Activated T-cell treated with anti-CD3 and anti-CD28 coated beads, Interleukin-2, amount 50 U/mL, for 72 hours (primary cell): ENCODE measurements around the gene FBXO38. TPM values are rescaled to one million over a fixed set of nuclear protein-coding genes. Genes with fewer than 3 reads are reported as not detected.

Experiments used
- total RNA-seq, 2 donors: library from RNA; stranded (reverse); gene quantifications; one replicate each; pipeline ENCODE4 v1.2.3, GENCODE V29; 2022

The FBXO38 gene
- total RNA-seq, 2 donors from 2014 or later: 62.8 to 68.5 TPM

Other genes starting within 250 kb of the FBXO38 start
- not detected for gene SPINK14, start 215.4 kb upstream of the FBXO38 start, total RNA-seq
- gene SPINK6, start 180.9 kb upstream of the FBXO38 start, total RNA-seq: not detected
- not detected for gene MARCOL, start 145.4 kb upstream of the FBXO38 start, total RNA-seq
- gene SPINK13, start 115.2 kb upstream of the FBXO38 start, total RNA-seq: not detected
- gene SPINK7, start 71.5 kb upstream of the FBXO38 start, total RNA-seq: not detected
- gene SPINK9, start 48.4 kb upstream of the FBXO38 start, total RNA-seq: not detected